GM18511 (cell line): ENCODE results near the gene EXOC2.

Experiments used
- ATAC-seq: cut with Tn5 transposase; IDR thresholded peaks from one replicate; pipeline ENCODE4 v1.9.1; 2021; ENCODE audit warnings: mild to moderate bottlenecking, moderate library complexity; ENCODE audit not compliant: unreplicated experiment

EXOC2 gene

GRCh38 chr6:540490-540889 is 152.4 kb downstream of the EXOC2 start:
- ATAC-seq = no peak

DNA sequence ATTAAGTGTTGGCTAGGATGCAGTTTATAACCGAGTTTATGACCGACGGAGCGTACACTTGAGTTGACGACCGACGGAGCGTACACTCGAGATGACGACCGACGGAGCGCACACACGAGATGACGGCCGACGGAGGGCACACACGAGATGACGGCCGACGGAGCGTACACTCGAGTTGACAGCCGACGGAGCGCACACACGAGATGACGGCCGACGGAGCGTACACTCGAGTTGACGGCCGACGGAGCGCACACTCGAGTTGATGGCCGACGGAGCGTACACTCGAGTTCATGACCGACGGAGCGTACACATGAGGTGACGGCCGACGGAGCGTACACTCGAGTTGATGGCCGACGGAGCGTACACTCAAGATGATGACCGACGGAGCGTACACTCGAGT is 155.8 kb downstream of the EXOC2 start:
- ATAC-seq = no peak

DNA sequence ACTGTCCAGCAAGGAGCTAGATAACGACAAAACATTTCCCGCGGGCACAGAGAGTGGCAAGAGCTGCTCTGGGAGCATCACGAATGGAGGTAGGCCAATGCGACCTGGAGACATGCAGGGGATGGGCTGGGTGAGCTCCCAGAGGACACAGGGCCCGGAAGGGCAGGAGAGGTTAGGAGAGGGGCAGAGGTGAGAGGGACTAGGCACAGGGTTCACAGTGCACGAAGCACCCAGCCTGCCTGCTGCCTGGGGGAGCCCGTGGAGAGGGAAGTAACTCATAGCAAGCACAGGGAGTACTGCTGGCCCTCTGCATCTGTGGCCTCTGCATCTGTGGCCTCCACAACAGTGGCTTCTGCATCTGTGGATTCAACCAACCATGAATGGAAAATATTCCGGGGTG is 162.5 kb downstream of the EXOC2 start:
- no peak for ATAC-seq

- no peak for ATAC-seq
Observed at GRCh38 chr6:528989-529388, 163.9 kb downstream of the EXOC2 start.

DNA sequence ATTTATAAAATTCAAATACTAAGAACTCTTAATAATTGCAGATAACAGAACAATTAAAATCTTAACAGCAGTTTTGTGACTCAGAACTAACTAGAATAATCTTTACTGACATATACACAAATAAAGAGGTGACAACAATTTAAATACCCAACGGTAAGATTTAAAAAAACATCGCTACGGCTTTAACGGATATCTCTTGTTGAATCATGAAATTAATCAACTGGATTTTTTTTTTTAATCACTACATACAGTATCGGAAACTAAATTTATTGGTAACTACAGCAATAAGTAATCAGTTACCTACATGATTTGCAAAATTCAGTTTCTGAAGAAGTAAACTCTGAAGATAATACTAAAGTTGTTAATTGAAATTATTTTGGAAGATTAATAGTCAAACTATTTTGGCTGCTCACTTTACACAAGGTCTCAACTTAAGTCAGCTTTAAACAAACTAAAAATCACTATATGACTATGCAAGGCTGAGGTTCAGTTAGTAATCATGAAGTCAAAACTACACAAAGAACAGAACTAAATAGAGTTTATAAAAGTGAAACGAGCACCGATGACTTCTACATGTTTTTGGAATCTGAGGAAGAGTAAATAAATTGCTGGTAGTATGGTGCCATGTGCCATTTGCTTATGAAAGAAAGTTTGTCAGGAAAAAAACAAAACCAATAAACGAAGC is 164.8 kb downstream of the EXOC2 start:
- ATAC-seq = no peak

GRCh38 chr6:524803-525202 is 168.1 kb downstream of the EXOC2 start:
- no peak for ATAC-seq

GRCh38 chr6:520820-521219 is 172.1 kb downstream of the EXOC2 start:
- no peak for ATAC-seq

GRCh38 chr6:518218-518617 is 174.7 kb downstream of the EXOC2 start:
- no peak for ATAC-seq

DNA sequence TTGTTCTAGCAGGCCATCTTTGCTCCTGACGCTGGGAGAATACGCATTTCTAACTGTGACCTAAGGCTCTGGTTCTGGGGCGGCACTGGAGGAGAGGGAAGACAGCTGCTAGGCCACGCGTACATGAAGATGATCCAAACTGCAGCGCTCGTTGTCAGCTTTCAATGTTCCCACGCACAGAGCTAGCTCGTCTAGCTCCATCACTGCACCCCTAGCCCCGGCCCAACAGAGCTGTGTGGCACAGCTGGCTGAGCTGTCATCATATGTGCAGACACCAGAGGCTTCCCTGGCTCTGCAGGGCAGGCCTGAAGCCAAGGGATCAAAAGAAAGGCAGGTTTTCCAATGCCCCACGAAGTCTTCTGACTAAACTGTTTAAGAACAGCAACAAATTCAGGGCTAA is 176.7 kb downstream of the EXOC2 start:
- no peak for ATAC-seq

GRCh38 chr6:515267-515666 is 177.7 kb downstream of the EXOC2 start:
- no peak for ATAC-seq

- ATAC-seq = no peak
Observed at GRCh38 chr6:514396-514978, 178.5 kb downstream of the EXOC2 start.

- ATAC-seq = no peak
Observed at GRCh38 chr6:513961-514360, 179.0 kb downstream of the EXOC2 start.

GRCh38 chr6:513058-513457 is 179.9 kb downstream of the EXOC2 start:
- no peak for ATAC-seq

DNA sequence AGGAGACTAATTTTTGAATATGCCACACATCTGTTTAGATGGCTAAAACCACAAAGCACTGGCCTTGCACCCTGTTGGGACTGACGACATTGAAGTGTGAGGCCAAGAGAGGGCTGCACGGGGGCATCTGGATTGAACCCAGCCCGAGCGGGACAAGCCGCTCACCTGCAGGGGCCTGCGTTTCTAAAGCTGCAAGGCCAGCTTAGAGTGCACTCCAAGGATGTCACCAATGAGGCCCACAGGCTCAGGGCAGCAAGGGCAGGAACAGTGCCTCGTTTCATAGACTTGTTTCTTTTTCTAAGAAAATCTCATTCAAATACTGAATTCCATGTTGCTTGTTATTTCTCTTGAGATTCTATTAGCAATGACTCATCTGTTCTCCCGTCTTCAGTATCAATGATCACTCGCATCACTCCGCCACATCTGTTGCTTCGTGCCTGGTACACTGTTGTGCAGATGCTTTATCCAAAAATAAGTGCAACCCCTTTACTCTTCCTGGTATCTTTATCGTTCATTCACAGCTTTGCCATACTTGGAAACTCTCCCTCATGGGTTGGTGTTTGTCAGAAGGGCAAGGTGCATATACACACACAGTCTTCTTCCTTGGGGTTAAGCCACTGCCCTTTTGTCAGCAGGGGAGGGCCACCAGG is 181.3 kb downstream of the EXOC2 start:
- no peak for ATAC-seq

GRCh38 chr6:509676-510075 is 183.3 kb downstream of the EXOC2 start:
- ATAC-seq = no peak

- no peak for ATAC-seq
Observed at GRCh38 chr6:508614-509013, 184.3 kb downstream of the EXOC2 start.

DNA sequence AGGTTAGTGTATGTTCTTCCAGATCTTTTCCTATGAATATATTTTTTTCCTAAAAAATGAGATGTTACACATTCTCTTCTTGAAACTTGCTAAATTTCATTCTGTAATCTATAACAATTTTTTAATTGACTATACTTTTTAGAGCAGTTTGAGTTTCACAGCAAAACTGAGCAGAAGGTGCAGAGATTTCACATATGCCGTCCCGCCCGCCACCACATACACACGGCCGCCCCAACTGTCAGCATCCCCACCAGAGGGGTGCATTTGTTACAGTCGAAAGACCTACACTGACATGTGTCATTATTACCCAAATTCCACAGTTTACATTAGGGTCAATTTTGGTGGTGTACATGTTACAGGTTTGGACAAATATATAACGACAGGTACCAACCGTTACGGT is 184.9 kb downstream of the EXOC2 start:
- ATAC-seq = no peak

- no peak for ATAC-seq
Observed at GRCh38 chr6:506920-507622, 185.9 kb downstream of the EXOC2 start.

GRCh38 chr6:506508-506907 is 186.4 kb downstream of the EXOC2 start:
- no peak for ATAC-seq

DNA sequence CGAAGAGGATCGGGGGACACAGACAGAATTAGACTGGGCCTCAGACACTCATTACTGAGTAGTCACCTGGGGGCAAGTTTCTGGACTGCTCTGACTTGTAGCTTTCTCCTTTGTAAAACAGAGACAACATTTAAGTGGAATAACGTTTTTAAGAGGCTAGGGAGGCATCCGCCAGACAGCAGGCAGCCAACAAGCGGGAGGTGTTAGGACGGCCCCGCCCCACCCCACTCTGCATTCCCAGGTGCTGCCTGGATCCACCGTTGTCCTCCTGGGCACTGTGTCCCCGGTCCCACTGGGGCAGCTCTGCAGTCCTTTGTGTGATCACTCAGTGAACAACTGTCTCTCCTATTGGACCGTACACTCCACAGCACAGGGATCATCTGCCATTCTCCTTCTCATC is 187.6 kb downstream of the EXOC2 start:
- no peak for ATAC-seq

- no peak for ATAC-seq
Observed at GRCh38 chr6:504446-504980, 188.4 kb downstream of the EXOC2 start.
